AG08396 (cell line): ENCODE results near the gene SLC50A1.

ENCODE experiments used
- DNase-seq: peaks from one replicate; pipeline ENCODE4 v3.0.0; 2012; ENCODE audit warnings: low spot score, mixed read lengths

SLC50A1 gene

GRCh38 chr1:155135415-155136028, at the start of gene SLC50A1:
Gene SLC50A1, plus strand, starts transcription at chr1:155135852. Its CDS starts 60 bp downstream, at chr1:155135912.
- DNase-seq: peak; percentile 96

- peak; percentile 82 for DNase-seq
These were observed 49.4 kb upstream of the SLC50A1 start for GRCh38 chr1:155086128-155086741.

- no peak for DNase-seq
These were observed 48.7 kb upstream of the SLC50A1 start for GRCh38 chr1:155086856-155087535.

GRCh38 chr1:155091071-155092051, 44.3 kb upstream of the SLC50A1 start:
- peak; percentile 79 for DNase-seq

- DNase-seq: no peak
These were observed 43.5 kb upstream of the SLC50A1 start for GRCh38 chr1:155092131-155092530.

- DNase-seq: no peak
These were observed 43.0 kb upstream of the SLC50A1 start for GRCh38 chr1:155092641-155093040.

- no peak for DNase-seq
These were observed 41.6 kb upstream of the SLC50A1 start for GRCh38 chr1:155093911-155094621.

- no peak for DNase-seq
These were observed 41.1 kb upstream of the SLC50A1 start for GRCh38 chr1:155094622-155094948.

- DNase-seq: no peak
These were observed 36.3 kb upstream of the SLC50A1 start for GRCh38 chr1:155099331-155099730.

- no peak for DNase-seq
These were observed 32.3 kb upstream of the SLC50A1 start for GRCh38 chr1:155103325-155103724.

- DNase-seq: no peak
These were observed 30.8 kb upstream of the SLC50A1 start for GRCh38 chr1:155104605-155105534.

GRCh38 chr1:155105604-155106011, 30.0 kb upstream of the SLC50A1 start:
- no peak for DNase-seq

- DNase-seq: no peak
These were observed 28.8 kb upstream of the SLC50A1 start for GRCh38 chr1:155106862-155107261.

GRCh38 chr1:155107309-155108264, 28.1 kb upstream of the SLC50A1 start:
- no peak for DNase-seq

- no peak for DNase-seq
These were observed 27.4 kb upstream of the SLC50A1 start for GRCh38 chr1:155108296-155108695.

- DNase-seq: no peak
These were observed 25.3 kb upstream of the SLC50A1 start for GRCh38 chr1:155110381-155110780.

- DNase-seq: no peak
These were observed 24.8 kb upstream of the SLC50A1 start for GRCh38 chr1:155110826-155111225.

- no peak for DNase-seq
These were observed 22.1 kb upstream of the SLC50A1 start for GRCh38 chr1:155113450-155113980.
